IPS-11a (cell line): ENCODE measurements around the gene LRBA.
"Not testable (repeated sequence)": the region's sequence is repeated elsewhere in the genome, so short reads cannot be mapped to it uniquely, and the experiment has no call there.

Source experiments
- H3K4me3 ChIP-seq: one replicate; pipeline ENCODE4 v1.5.1; 2013; ENCODE audit warnings: low read depth, low read length, control low read depth

The LRBA gene

DNA sequence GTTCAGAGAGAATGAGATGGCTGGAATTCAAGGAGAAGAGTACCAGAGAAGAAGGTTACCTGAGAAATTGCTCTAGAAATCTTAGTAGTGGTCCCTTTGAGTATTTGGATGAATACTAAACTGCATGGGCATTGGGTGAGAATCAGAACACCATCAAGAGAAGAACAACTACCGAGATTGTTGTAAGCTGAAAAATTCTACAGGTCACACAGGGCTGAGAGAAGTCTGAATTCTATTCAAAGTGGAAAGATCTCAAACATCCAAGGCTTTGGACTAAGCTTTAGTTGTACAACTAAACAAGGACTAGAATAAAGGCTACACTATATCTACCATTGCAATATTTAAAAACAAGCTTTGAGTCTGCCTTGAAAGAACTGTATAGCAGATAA lies 40.8 kb downstream of the LRBA start:
- H3K4me3 ChIP-seq, result no peak overlapping the region

DNA sequence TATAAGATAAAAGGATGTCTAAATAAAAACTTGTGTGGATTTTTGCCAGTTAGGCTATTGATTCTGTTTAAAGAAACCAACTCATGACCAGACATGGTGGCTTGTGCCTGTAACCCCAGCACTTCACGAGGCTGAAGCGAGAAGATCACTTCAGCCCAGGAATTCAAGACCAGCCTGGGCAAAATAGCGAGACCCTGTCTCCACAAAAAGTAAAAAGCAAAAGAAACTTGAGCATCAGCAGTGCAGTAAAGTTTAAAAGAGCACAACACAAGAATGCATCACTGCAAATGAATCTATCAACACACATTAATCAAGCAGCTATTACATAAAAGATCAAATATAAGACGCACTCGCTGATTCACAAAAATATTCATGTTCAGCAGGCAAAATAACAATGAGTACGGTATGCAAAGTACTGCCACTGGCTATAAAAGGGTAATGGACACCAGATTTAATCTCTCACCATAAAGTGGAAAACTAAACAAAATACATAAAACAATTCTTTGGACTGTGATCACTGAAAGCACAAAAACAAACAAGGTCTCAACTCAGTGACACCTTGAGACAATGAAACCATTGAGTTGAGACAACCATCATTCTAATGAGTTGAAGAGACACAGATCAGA lies 41.3 kb downstream of the LRBA start:
- H3K4me3 ChIP-seq, result no peak overlapping the region

DNA sequence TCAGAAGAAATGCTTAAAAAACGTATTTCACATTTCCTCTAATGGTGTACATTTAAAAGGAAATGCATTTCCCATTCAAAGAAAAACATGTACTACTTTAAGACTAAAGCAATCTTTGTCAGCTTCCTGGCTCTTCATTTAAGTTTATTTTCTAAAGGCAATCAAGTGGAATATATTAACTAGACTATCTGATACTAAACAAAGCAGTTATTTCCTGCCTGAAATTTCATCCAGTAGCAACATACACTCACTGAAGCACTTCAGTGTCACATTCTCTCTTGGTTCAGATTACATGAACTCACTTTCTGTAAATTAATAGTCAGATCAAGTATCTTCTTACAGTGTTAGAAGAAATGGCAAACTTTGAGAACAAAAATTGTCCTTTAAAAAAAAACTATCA lies 42.5 kb downstream of the LRBA start:
- H3K4me3 ChIP-seq, result no peak overlapping the region

GRCh38 chr4:150971901-150972300 lies 43.2 kb downstream of the LRBA start:
- no peak overlapping the region for H3K4me3 ChIP-seq

GRCh38 chr4:150970685-150971151 lies 44.4 kb downstream of the LRBA start:
- H3K4me3 ChIP-seq, result no peak overlapping the region

DNA sequence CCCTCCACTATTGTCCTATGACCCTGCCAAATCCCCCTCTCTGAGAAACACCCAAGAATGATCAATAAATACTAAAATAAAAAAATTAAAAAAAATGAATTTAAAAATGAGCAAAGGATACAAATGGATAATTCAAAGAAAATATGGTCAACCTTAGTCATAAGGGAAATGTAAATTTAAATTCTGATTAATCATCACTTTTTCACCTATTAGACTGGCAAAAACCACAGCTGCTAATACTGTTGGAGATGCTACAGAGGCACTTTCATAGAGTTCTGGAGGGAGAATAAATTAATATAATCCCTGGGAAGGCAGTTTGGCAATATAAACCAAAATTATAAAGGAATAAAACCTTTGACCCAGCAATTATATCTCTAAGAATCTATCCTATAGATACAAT lies 50.3 kb downstream of the LRBA start:
- H3K4me3 ChIP-seq, result no peak overlapping the region

- H3K4me3 ChIP-seq, result not testable (repeated sequence)
Observed at GRCh38 chr4:150963602-150964345, 51.3 kb downstream of the LRBA start.

GRCh38 chr4:150962245-150962644 lies 52.8 kb downstream of the LRBA start:
- H3K4me3 ChIP-seq, result no peak overlapping the region

- no peak overlapping the region for H3K4me3 ChIP-seq
Observed at GRCh38 chr4:150961566-150961965, 53.5 kb downstream of the LRBA start.

GRCh38 chr4:150960818-150961217 lies 54.3 kb downstream of the LRBA start:
- no peak overlapping the region for H3K4me3 ChIP-seq

DNA sequence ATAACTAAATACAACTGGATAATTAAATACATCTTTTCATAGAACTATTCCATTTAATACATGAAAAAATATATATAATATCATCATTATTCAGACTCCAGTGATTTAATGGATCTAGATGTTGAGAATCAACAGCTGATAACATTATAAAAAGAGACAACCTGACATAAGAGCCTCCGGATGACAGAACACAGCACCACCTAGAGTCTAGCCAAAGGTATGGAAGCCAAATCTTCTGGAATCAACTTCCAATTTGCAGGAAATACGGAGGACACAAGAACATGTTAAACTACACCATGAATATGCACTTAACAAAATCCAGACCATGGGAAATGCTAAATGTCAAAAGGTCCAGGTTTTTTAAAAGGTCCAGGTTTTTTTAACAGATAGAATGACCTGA lies 55.0 kb downstream of the LRBA start:
- H3K4me3 ChIP-seq, result no peak overlapping the region

DNA sequence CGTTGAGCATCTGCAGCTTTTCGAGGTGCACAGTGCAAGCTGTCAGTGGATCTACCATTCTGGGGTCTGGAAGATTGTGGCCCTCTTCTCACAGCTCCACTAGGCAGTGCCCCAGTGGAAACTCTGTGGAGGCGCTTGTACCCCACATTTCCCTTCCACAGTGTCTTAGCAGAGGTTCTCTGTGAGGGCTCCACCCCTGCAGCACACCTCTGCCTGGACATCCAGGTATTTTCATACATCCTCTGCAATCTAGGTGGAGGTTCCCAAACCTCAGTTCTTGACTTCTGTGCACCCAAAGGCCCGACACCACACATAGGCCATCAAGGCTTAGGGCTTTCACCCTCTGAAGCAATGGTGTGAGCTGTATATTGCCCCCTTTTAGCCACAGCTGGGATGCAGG lies 57.1 kb downstream of the LRBA start:
- H3K4me3 ChIP-seq, result not testable (repeated sequence)

DNA sequence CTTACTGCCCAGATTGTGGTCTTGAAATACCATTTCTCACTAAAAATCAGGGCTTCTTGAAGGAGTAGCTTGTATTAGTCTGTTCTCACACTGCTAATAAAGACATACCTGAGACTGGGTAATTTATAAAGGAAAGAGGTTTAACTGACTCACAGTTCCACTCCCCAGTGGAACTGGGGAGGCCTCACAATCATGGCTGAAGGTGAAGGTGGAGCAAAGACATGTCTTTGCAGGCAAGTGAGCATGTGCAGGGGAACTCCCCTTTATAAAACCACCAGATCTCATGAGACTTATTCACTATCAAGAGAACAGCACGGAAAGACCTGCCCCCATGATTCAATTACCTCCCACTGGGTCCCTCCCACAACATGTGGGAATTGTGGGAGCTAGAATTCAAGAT lies 58.0 kb downstream of the LRBA start:
- not testable (repeated sequence) for H3K4me3 ChIP-seq

- H3K4me3 ChIP-seq, result not testable (repeated sequence)
Observed at GRCh38 chr4:150953916-150954315, 61.2 kb downstream of the LRBA start.

DNA sequence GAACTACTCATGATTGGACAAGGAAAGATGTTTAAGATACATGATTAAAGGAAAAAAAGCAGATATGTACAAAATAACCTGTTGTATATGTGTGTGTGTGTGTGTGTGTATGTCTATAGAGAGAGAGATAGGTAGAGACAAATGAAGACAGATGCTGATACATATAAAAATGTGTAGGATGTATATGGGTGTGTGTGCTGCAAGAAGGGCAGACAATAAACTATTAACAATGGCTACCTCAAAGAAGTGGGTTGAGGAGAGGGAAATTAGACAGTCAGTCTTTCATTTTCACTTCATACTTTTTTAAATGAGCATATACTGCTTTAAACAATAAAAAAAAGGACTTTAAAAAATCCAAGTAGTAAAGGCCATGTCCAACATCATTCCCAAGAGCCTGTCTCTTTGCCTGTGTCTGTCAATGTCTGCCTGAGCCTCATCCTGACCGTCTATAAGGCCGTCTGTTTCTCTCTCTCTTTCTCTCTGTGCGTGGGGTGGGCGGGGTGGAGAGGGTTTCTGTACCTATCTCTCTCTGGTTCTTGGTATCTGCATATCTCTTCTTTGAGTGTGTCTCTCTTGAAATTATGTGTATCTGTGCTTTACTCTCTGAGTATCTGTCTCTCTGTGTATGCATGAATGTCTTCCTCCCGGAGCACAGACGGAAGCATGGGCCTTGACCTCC lies 62.8 kb downstream of the LRBA start:
- H3K4me3 ChIP-seq, result no peak overlapping the region

- no peak overlapping the region for H3K4me3 ChIP-seq
Observed at GRCh38 chr4:150950657-150951288, 64.3 kb downstream of the LRBA start.

GRCh38 chr4:150949943-150950342 lies 65.1 kb downstream of the LRBA start:
- no peak overlapping the region for H3K4me3 ChIP-seq

DNA sequence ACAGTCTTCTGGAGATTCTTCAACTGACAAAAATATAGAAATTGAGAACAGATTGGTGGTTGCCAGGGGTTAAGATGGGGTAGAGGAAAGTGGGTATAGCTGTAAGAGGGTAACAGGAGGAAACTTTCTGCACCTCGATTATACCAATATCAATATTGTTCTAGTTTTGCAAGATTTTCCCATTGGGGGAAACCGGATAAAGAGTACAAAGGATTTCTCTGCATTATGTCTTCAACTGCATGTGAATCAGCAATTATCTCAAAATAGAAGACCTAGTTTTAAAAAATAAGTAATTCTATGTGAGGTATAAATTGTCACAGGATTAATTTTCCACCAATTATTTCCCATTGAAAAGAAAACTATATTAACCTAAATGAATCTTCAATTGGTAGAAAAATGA lies 65.7 kb downstream of the LRBA start:
- no peak overlapping the region for H3K4me3 ChIP-seq

DNA sequence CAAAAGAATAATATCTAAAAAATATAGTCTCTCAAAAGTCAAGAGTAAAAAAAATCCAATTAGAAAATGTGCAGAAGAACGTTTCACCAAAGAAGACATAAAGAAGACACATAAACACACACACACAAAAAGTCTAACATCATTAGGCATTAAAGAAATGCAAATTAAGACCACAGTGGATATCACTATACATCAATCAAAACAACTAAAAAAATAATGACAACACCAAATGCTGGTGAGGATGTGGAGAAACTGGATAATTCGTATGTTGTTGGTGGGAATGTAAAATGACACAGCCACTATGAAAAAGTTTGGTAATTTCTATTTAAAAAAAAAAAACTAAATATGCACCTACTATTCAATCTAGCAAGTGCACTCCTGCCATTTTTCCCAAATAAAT lies 66.4 kb downstream of the LRBA start:
- H3K4me3 ChIP-seq, result no peak overlapping the region

GRCh38 chr4:150948074-150948473 lies 67.0 kb downstream of the LRBA start:
- no peak overlapping the region for H3K4me3 ChIP-seq

DNA sequence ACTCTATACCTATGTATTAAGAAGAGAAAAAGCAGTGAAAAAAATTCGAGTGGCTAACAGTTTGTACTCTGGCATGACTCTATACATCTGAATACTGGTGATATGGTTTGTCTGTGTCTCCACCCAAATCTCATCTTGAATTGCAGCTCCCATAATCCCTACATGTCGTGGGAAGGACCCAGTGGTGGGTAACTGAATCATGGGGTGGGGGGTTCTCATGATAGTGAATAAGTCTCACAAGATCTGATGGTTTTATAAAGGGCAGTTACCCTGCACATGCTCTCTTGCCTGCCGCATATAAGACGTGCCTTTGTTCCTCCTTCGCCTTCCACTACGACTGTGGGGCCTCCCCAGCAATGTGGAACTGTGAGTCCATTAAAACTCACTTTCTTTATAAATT lies 70.4 kb downstream of the LRBA start:
- H3K4me3 ChIP-seq, result no peak overlapping the region

- H3K4me3 ChIP-seq, result no peak overlapping the region
Observed at GRCh38 chr4:150943818-150944217, 71.3 kb downstream of the LRBA start.
